ENCODE measurements around the gene SRF. TPM values are rescaled to one million over a fixed set of nuclear protein-coding genes. Genes with fewer than 3 reads are reported as not detected.

SRF gene
- total and polyA plus RNA-seq, 2 donors (not counting 1 experiment from before 2014, with no cell fraction given): 21.7 to 22.7 TPM

GRCh38 chr6:43222418-43223059 lies 51.5 kb downstream of the SRF start:
- peak overlapping the region; percentile 99 for H3K27ac Mint-ChIP-seq
- DNase-seq: no peak
- H3K27me3 ChIP-seq (replicated peaks in 1 of 4; ENCODE audit: control extremely low read depth in 1 of 4, control insufficient read depth in 3 of 4, insufficient read depth in 4 of 4, low read length in 3 of 4): no peaks in the 10 kb centered on the region
- no peak overlapping the region for H2AFZ ChIP-seq (ENCODE audit: insufficient read depth, low read depth, low read length, poor library complexity, severe bottlenecking)
- ChIA-PET CTCF (interaction anchor here (0.9 kb wide), 1 partner anchor 24 kb away, joined by 4 read pairs; no protein-coding TSS in a partner anchor), POLR2A (interaction anchor here (0.5 kb wide), 1 partner anchor 140 kb away, joined by 4 read pairs; no protein-coding TSS in a partner anchor)
- H3K9me3 ChIP-seq (ENCODE audit: control extremely low read depth in 1 of 3, control insufficient read depth in 2 of 3, insufficient read depth in 1 of 3, low read length in 2 of 3): no peaks in the 10 kb centered on the region
- no peak for TF ChIP-seq CTCF (IDR thresholded peaks at IDR 0.05)
- TF ChIP-seq EZH2 (IDR thresholded peaks at IDR 0.05; ENCODE audit: borderline replicate concordance, insufficient read depth, low read depth, low read length, poor library complexity, severe bottlenecking): no peak
- peaks cover 39% of the 10 kb centered on the region for H3K4me1 Mint-ChIP-seq
- intact Hi-C loops (cut with micrococcal nuclease): loop anchor here (10.0 kb wide), 1 partner anchor 402 kb away; the partner anchor contains the start of gene GTPBP2
- no peaks in the 10 kb centered on the region for H3K9me3 Mint-ChIP-seq (ENCODE audit: insufficient read depth)
- H3K4me3 ChIP-seq (ENCODE audit: control extremely low read depth in 1 of 5, extremely low read depth in 1 of 5, insufficient read depth in 1 of 5, low read depth in 2 of 5, low read length in 4 of 5): no peak overlapping the region
- H4K20me1 ChIP-seq (ENCODE audit: control insufficient read depth, insufficient read depth, low read length, poor library complexity, severe bottlenecking): no peaks in the 10 kb centered on the region
- peaks cover 51% of the 10 kb centered on the region for H3K79me2 ChIP-seq (ENCODE audit: control insufficient read depth, insufficient read depth, low read length)
- peak overlapping the region; percentile 99 to 100 for H3K27ac ChIP-seq (ENCODE audit: low read length in 2 of 2)
- no peak overlapping the region for H3K9ac ChIP-seq (ENCODE audit: low read length)
- peak overlapping the region; percentile 20 for H3K4me3 Mint-ChIP-seq
- H3K4me1 ChIP-seq (ENCODE audit: control insufficient read depth in 2 of 2, insufficient read depth in 2 of 2, low read length in 2 of 2): peaks cover 34 to 45% of the 10 kb centered on the region in 2 donors
- H3K36me3 ChIP-seq (replicated peaks in 1 of 2; ENCODE audit: control extremely low read depth in 1 of 2, control insufficient read depth in 1 of 2, extremely low read depth in 1 of 2, insufficient read depth in 2 of 2, low read length in 1 of 2): peaks cover 0 to 30% of the 10 kb centered on the region in 2 experiments
- no peak overlapping the region for H3K4me2 ChIP-seq (replicated peaks; ENCODE audit: low read depth, low read length, poor library complexity, severe bottlenecking)
- no peak for ATAC-seq (ENCODE audit: low read depth)
- WGBS (ENCODE audit: insufficient coverage): 86% methylated on average over 8 of the region's 15 CpGs
- H3K27me3 Mint-ChIP-seq: no peaks in the 10 kb centered on the region

GRCh38 chr6:43223175-43223574 lies 52.1 kb downstream of the SRF start:
- TF ChIP-seq EZH2 (IDR thresholded peaks at IDR 0.05; ENCODE audit: borderline replicate concordance, insufficient read depth, low read depth, low read length, poor library complexity, severe bottlenecking) (no peak), CTCF (IDR thresholded peaks at IDR 0.05) (no peak)
- Histone ChIP-seq H3K9ac (ENCODE audit: low read length) (no peak overlapping the region), H3K4me3 (ENCODE audit: control extremely low read depth in 1 of 5, extremely low read depth in 1 of 5, insufficient read depth in 1 of 5, low read depth in 2 of 5, low read length in 4 of 5) (no peak overlapping the region), H2AFZ (ENCODE audit: insufficient read depth, low read depth, low read length, poor library complexity, severe bottlenecking) (no peak overlapping the region), H3K36me3 (replicated peaks in 1 of 2; ENCODE audit: control extremely low read depth in 1 of 2, control insufficient read depth in 1 of 2, extremely low read depth in 1 of 2, insufficient read depth in 2 of 2, low read length in 1 of 2) (peaks cover 0 to 28% of the 10 kb centered on the region in 2 experiments), H3K4me1 (ENCODE audit: control insufficient read depth in 2 of 2, insufficient read depth in 2 of 2, low read length in 2 of 2) (peaks cover 39 to 51% of the 10 kb centered on the region in 2 donors), H3K79me2 (ENCODE audit: control insufficient read depth, insufficient read depth, low read length) (peaks cover 58% of the 10 kb centered on the region), H3K27me3 (replicated peaks in 1 of 4; ENCODE audit: control extremely low read depth in 1 of 4, control insufficient read depth in 3 of 4, insufficient read depth in 4 of 4, low read length in 3 of 4) (no peaks in the 10 kb centered on the region), H4K20me1 (ENCODE audit: control insufficient read depth, insufficient read depth, low read length, poor library complexity, severe bottlenecking) (no peaks in the 10 kb centered on the region), H3K27ac (ENCODE audit: low read length in 2 of 2) (peak overlapping the region; percentile 99 to 100), H3K9me3 (ENCODE audit: control extremely low read depth in 1 of 3, control insufficient read depth in 2 of 3, insufficient read depth in 1 of 3, low read length in 2 of 3) (no peaks in the 10 kb centered on the region), H3K4me2 (replicated peaks; ENCODE audit: low read depth, low read length, poor library complexity, severe bottlenecking) (peak overlapping the region; percentile 69)
- WGBS (ENCODE audit: insufficient coverage): 96% methylated on average over 12 of the region's 14 CpGs
- peaks cover 42% of the 10 kb centered on the region for H3K4me1 Mint-ChIP-seq
- peak overlapping the region; percentile 99 for H3K27ac Mint-ChIP-seq
- POLR2A ChIA-PET: interaction anchor here (0.5 kb wide), 1 partner anchor 140 kb away, joined by 4 read pairs; no protein-coding TSS in a partner anchor
- CTCF ChIA-PET: no interaction called here
- intact Hi-C loops (cut with micrococcal nuclease): loop anchor here (10.0 kb wide), 1 partner anchor 402 kb away; the partner anchor contains the start of gene GTPBP2
- no peaks in the 10 kb centered on the region for H3K27me3 Mint-ChIP-seq
- no peak for ATAC-seq (ENCODE audit: low read depth)
- no peaks in the 10 kb centered on the region for H3K9me3 Mint-ChIP-seq (ENCODE audit: insufficient read depth)
- peak overlapping the region; percentile 20 for H3K4me3 Mint-ChIP-seq
- DNase-seq: no peak

All from B cell (primary cell).